H9 (cell line): ENCODE data around the gene NME2. TPM values are rescaled to one million over a fixed set of nuclear protein-coding genes. Genes with fewer than 3 reads are reported as not detected.

Experiments used
- DNase-seq: peaks from one replicate; pipeline ENCODE4 v3.0.0-alpha.2; 2017
- H2AFZ ChIP-seq: one replicate; pipeline ENCODE4 v1.6.1; 2013; ENCODE audit warnings: mild to moderate bottlenecking, low read length, control low read depth, moderate library complexity
- H2AK5ac ChIP-seq: 2 replicates; pipeline ENCODE4 v1.6.1; 2013; ENCODE audit warnings: low read length, control low read depth, mixed read lengths; ENCODE audit not compliant: insufficient read length
- H2BK120ac ChIP-seq: one replicate; pipeline ENCODE4 v1.6.1; 2013; ENCODE audit warnings: low read depth, mild to moderate bottlenecking, low read length, control low read depth, inconsistent platforms; ENCODE audit not compliant: poor library complexity, severe bottlenecking
- H2BK12ac ChIP-seq: 2 replicates; pipeline ENCODE4 v1.6.1; 2013; ENCODE audit warnings: low read length, control low read depth, mixed read lengths, low read depth; ENCODE audit not compliant: insufficient read length
- H2BK15ac ChIP-seq: 2 replicates; pipeline ENCODE4 v1.6.1; 2013; ENCODE audit warnings: low read depth, low read length, control low read depth
- H2BK20ac ChIP-seq: one replicate; pipeline ENCODE4 v1.6.1; 2013; ENCODE audit warnings: low read depth, mild to moderate bottlenecking, low read length, control low read depth, inconsistent platforms; ENCODE audit not compliant: poor library complexity, severe bottlenecking
- H2BK5ac ChIP-seq: 2 replicates; pipeline ENCODE4 v1.6.1; 2013; ENCODE audit warnings: low read length, control low read depth, mixed read lengths; ENCODE audit not compliant: insufficient read length
- H3K14ac ChIP-seq: 2 replicates; pipeline ENCODE4 v1.6.1; 2013; ENCODE audit warnings: low read length, control low read depth; ENCODE audit not compliant: insufficient read depth
- H3K18ac ChIP-seq: 2 replicates; pipeline ENCODE4 v1.6.1; 2013; ENCODE audit warnings: low read depth, mild to moderate bottlenecking, mixed read lengths, low read length, control low read depth; ENCODE audit not compliant: insufficient read length
- H3K23ac ChIP-seq: 2 replicates; pipeline ENCODE4 v1.6.1; 2013; ENCODE audit warnings: low read length, control low read depth, mixed read lengths, low read depth; ENCODE audit not compliant: insufficient read length
- H3K23me2 ChIP-seq: 2 replicates; pipeline ENCODE4 v1.6.1; 2013; ENCODE audit warnings: low read depth, mild to moderate bottlenecking, mixed read lengths, low read length, control low read depth; ENCODE audit not compliant: insufficient read length, poor library complexity, severe bottlenecking
- H3K27ac ChIP-seq: 2 replicates; pipeline ENCODE4 v1.5.1; 2013; ENCODE audit warnings: low read length, control low read depth, mixed read lengths, low read depth; ENCODE audit not compliant: insufficient read length
- H3K27me3 ChIP-seq: 2 replicates; pipeline ENCODE4 v1.6.1; 2013; ENCODE audit warnings: low read length, control low read depth, inconsistent platforms; ENCODE audit not compliant: insufficient read depth
- H3K4ac ChIP-seq: 2 replicates; pipeline ENCODE4 v1.6.1; 2013; ENCODE audit warnings: low read depth, mild to moderate bottlenecking, control low read depth, inconsistent platforms, low read length, moderate library complexity
- H3K4me1 ChIP-seq: 2 replicates; pipeline ENCODE4 v1.6.1; 2013; ENCODE audit warnings: low read length, control low read depth, inconsistent platforms; ENCODE audit not compliant: insufficient read depth
- H3K4me2 ChIP-seq: 2 replicates; pipeline ENCODE4 v1.6.1; 2013; ENCODE audit warnings: low read length, control low read depth, mixed read lengths; ENCODE audit not compliant: insufficient read length, insufficient read depth
- H3K56ac ChIP-seq: 2 replicates; pipeline ENCODE4 v1.6.1; 2013; ENCODE audit warnings: low read depth, mild to moderate bottlenecking, mixed read lengths, low read length, control low read depth; ENCODE audit not compliant: insufficient read length
- H3K79me1 ChIP-seq: 2 replicates; pipeline ENCODE4 v1.6.1; 2013; ENCODE audit warnings: low read depth, mild to moderate bottlenecking, moderate library complexity, low read length, control low read depth, inconsistent platforms; ENCODE audit not compliant: insufficient read depth, poor library complexity, severe bottlenecking
- H3K79me2 ChIP-seq: 2 replicates; pipeline ENCODE4 v1.6.1; 2013; ENCODE audit warnings: low read length, control low read depth, inconsistent platforms; ENCODE audit not compliant: insufficient read depth
- H3K9ac ChIP-seq: 2 replicates; pipeline ENCODE4 v1.6.1; 2013; ENCODE audit warnings: low read length, control low read depth, mixed read lengths; ENCODE audit not compliant: insufficient read length; ENCODE audit errors: extremely low read depth
- H3K9me3 ChIP-seq: one replicate; pipeline ENCODE4 v1.6.1; 2013; ENCODE audit warnings: low read depth, low read length, inconsistent platforms; ENCODE audit not compliant: control insufficient read depth
- H3T11ph ChIP-seq: one replicate; pipeline ENCODE4 v1.6.1; 2013; ENCODE audit warnings: mild to moderate bottlenecking, low read length, control low read depth, inconsistent platforms
- H4K20me1 ChIP-seq: one replicate; pipeline ENCODE4 v1.6.1; 2013; ENCODE audit not compliant: control insufficient read depth, insufficient read length, insufficient read depth
- H4K5ac ChIP-seq: 2 replicates; pipeline ENCODE4 v1.6.1; 2013; ENCODE audit warnings: low read depth, mild to moderate bottlenecking, mixed read lengths, low read length, control low read depth; ENCODE audit not compliant: insufficient read length
- H4K8ac ChIP-seq: replicated peaks from 2 replicates; pipeline ENCODE4 v1.6.1; 2013; ENCODE audit warnings: low read length, control low read depth, mixed read lengths, low read depth; ENCODE audit not compliant: insufficient read length
- H4K91ac ChIP-seq: 2 replicates; pipeline ENCODE4 v1.6.1; 2013; ENCODE audit warnings: low read depth, mild to moderate bottlenecking, moderate library complexity, mixed read lengths, low read length, control low read depth; ENCODE audit not compliant: insufficient read length
- H3K27ac Mint-ChIP-seq, 3 experiments: 2 replicates in 2 of 3; 3 replicates in 1 of 3; pipeline ENCODE4 v1.8.0; 2020 to 2021; ENCODE audit warnings: mixed read lengths in 3 of 3, mild to moderate bottlenecking in 1 of 3, moderate library complexity in 1 of 3
- H3K27me3 Mint-ChIP-seq: 2 replicates; pipeline ENCODE4 v1.8.0; 2021; ENCODE audit warnings: low read depth, mild to moderate bottlenecking, moderate library complexity, mixed read lengths
- H3K36me3 Mint-ChIP-seq, 3 experiments: 2 replicates in 2 of 3; 3 replicates in 1 of 3; pipeline ENCODE4 v1.8.0; 2020 to 2021; ENCODE audit warnings: low read depth in 3 of 3, mixed read lengths in 3 of 3; ENCODE audit not compliant: insufficient read depth in 1 of 3
- H3K4me1 Mint-ChIP-seq, 2 experiments: 2 replicates each; pipeline ENCODE4 v1.8.0; 2020; ENCODE audit warnings: mixed read lengths in 2 of 2
- H3K4me3 Mint-ChIP-seq, 2 experiments: 2 replicates in 1 of 2; 3 replicates in 1 of 2; pipeline ENCODE4 v1.8.0; 2020 to 2021; ENCODE audit warnings: mild to moderate bottlenecking in 2 of 2, mixed read lengths in 2 of 2, moderate library complexity in 1 of 2
- H3K9me3 Mint-ChIP-seq, 2 experiments: 2 replicates in 1 of 2; 3 replicates in 1 of 2; pipeline ENCODE4 v1.8.0; 2020; ENCODE audit warnings: mild to moderate bottlenecking in 2 of 2, mixed read lengths in 2 of 2, moderate library complexity in 1 of 2
- WGBS: extraction: QIAGEN DNeasy Blood & Tissue Kit; methylation state at CpG from one replicate; pipeline ENCODE4 v1.1.7; 2013; ENCODE audit warnings: missing lambda C conversion rate, low lambda C conversion rate, mixed read lengths; ENCODE audit not compliant: insufficient read length; ENCODE audit errors: extremely low coverage; 5-methylcytosine and 5-hydroxymethylcytosine counted together
- total RNA-seq: library from RNA; stranded (reverse); gene quantifications from 2 replicates; pipeline ENCODE4 v1.2.1, GENCODE V29; 2021
- TF ChIP-seq, protein P1 (sequence below): fragments of 200-600 bp; sonication (generic); conservative IDR thresholded peaks from 3 replicates; pipeline ENCODE4 v1.8.0; 2021; ENCODE audit warnings: antibody characterized with exemption, mild to moderate bottlenecking

NME2 gene
- total RNA-seq, 1 experiment from 2014 or later, result 819 TPM

DNA sequence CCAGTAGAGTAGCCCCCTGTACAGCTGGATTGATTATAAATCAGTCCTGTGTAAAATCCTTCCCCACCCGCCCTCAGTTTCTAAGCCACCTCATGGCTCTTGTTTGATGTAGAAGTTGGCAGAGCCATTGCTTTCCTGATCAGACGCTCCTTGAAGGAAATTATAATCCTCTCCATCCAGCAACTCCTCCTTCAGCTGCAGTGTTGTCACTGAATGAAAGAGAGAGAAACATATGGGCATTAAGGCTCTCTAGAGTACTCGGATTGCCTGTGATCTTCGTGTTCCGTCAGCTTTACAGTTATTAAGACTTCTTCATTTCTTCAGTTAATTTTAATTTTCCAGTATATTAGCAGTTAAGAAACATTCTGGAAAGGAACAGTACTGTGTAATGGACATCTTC is 14.3 kb downstream of the NME2 start:
- H3K4me1 ChIP-seq, result no peaks in the 10 kb centered on the region
- H2AK5ac ChIP-seq, result no peak overlapping the region
- H2BK20ac ChIP-seq, result no peak overlapping the region
- no peak overlapping the region for H2BK120ac ChIP-seq
- no peak overlapping the region for H3T11ph ChIP-seq
- H3K27me3 ChIP-seq, result no peaks in the 10 kb centered on the region
- H3K56ac ChIP-seq, result no peak overlapping the region
- H3K4ac ChIP-seq, result no peak overlapping the region
- no peak overlapping the region for H3K18ac ChIP-seq
- TF ChIP-seq, protein P1, sequence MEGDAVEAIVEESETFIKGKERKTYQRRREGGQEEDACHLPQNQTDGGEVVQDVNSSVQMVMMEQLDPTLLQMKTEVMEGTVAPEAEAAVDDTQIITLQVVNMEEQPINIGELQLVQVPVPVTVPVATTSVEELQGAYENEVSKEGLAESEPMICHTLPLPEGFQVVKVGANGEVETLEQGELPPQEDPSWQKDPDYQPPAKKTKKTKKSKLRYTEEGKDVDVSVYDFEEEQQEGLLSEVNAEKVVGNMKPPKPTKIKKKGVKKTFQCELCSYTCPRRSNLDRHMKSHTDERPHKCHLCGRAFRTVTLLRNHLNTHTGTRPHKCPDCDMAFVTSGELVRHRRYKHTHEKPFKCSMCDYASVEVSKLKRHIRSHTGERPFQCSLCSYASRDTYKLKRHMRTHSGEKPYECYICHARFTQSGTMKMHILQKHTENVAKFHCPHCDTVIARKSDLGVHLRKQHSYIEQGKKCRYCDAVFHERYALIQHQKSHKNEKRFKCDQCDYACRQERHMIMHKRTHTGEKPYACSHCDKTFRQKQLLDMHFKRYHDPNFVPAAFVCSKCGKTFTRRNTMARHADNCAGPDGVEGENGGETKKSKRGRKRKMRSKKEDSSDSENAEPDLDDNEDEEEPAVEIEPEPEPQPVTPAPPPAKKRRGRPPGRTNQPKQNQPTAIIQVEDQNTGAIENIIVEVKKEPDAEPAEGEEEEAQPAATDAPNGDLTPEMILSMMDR, result no peak
- no CpG with 5 or more reads among the region's 5 CpGs for WGBS
- no peak overlapping the region for H4K91ac ChIP-seq
- no peaks in the 10 kb centered on the region for H3K9me3 ChIP-seq
- no peaks in the 10 kb centered on the region for H4K20me1 ChIP-seq
- no peak overlapping the region for H3K9ac ChIP-seq
- H3K79me1 ChIP-seq, result no peaks in the 10 kb centered on the region
- no peak overlapping the region for H2AFZ ChIP-seq
- no peak overlapping the region for H3K23ac ChIP-seq
- H3K4me2 ChIP-seq, result no peak overlapping the region
- Mint-ChIP-seq H3K36me3 (peaks cover 16 to 62% (median 45%) of the 10 kb centered on the region in 3 experiments; a peak in 6 of 7 replicates), H3K27me3 (no peaks in the 10 kb centered on the region), H3K4me1 (no peaks in the 10 kb centered on the region), H3K9me3 (no peaks in the 10 kb centered on the region), H3K27ac (no peak overlapping the region), H3K4me3 (no peak overlapping the region)
- H4K5ac ChIP-seq, result no peak overlapping the region
- H3K14ac ChIP-seq, result no peak overlapping the region
- no peaks in the 10 kb centered on the region for H3K79me2 ChIP-seq
- no peaks in the 10 kb centered on the region for H3K23me2 ChIP-seq
- no peak for DNase-seq
- H2BK12ac ChIP-seq, result no peak overlapping the region
- no peak overlapping the region for H2BK5ac ChIP-seq
- no peak overlapping the region for H3K27ac ChIP-seq
- H2BK15ac ChIP-seq, result no peak overlapping the region
- no peak overlapping the region for H4K8ac ChIP-seq
